OCI-LY7 (cell line): ENCODE results near the gene CENPU.

ENCODE experiments used
- CTCF ChIP-seq: fragments of 200-600 bp; sonication (generic); conservative IDR thresholded peaks from 2 replicates; pipeline ENCODE4 v1.5.1; 2014; ENCODE audit warnings: mild to moderate bottlenecking, antibody characterized with exemption, low read length, moderate library complexity, mixed read lengths
- EZH2phosphoT487 ChIP-seq: fragments of 200-600 bp; sonication (generic); IDR thresholded peaks from 2 replicates; pipeline ENCODE4 v1.6.1; 2018; ENCODE audit warnings: low read depth, borderline replicate concordance, mild to moderate bottlenecking, mixed run types, antibody characterized with exemption, low read length, moderate library complexity, mixed read lengths

- TF ChIP-seq CTCF, result no peak
- no peak for TF ChIP-seq EZH2phosphoT487
Observed at GRCh38 chr4:184766446-184766845, 32.5 kb upstream of the CENPU start.
